GM12878 (cell line): ENCODE results near the gene JADE2. TPM values are rescaled to one million over a fixed set of nuclear protein-coding genes. Genes with fewer than 3 reads are reported as not detected.

ENCODE experiments used
- ATAC-seq: fragments of 200-7000 bp; cut with Tn5 transposase; 3 replicates; pipeline ENCODE4 v1.9.1; 2020; ENCODE audit warnings: mild to moderate bottlenecking, moderate library complexity
- BruUV-seq: library from RNA; stranded (reverse); fragments of 400-500 nt; replicated peaks from 2 replicates; lab custom pipeline; 2021; lab: Mats Ljungman, UMichigan
- CTCF ChIA-PET: fragments of 300-600 bp; sonication (Branson Sonifier 250); formaldehyde crosslinking; extraction: SDS; loops from one replicate; lab custom pipeline; 2021; ENCODE audit warnings: inconsistent platforms; lab: Yijun Ruan, JAX
- POLR2A ChIA-PET: fragments of 350-600 bp; formaldehyde crosslinking; extraction: SDS; loops from one replicate; lab custom pipeline; 2021; ENCODE audit warnings: inconsistent platforms; lab: Charles Lee
- RAD21 ChIA-PET: fragments of 300-600 bp; sonication (Branson Sonifier 250); formaldehyde crosslinking; loops from one replicate; lab custom pipeline; 2023; ENCODE audit warnings: antibody characterized with exemption; ENCODE audit not compliant: unreplicated experiment; lab: Charles Lee
- SMC1A ChIA-PET: fragments of 300-600 bp; sonication (Branson Sonifier 250); formaldehyde crosslinking; loops from one replicate; lab custom pipeline; 2023; ENCODE audit not compliant: unreplicated experiment, uncharacterized antibody; lab: Charles Lee
- DNase-seq: peaks from one replicate; pipeline ENCODE4 v3.0.0-alpha.2; 2011; ENCODE audit warnings: low read depth, low spot score
- FAIRE-seq: peaks from 3 replicates; lab custom pipeline; 2011; peaks lifted over from hg19 to GRCh38; lab: Jason Lieb, UNC
- H2AFZ ChIP-seq: 2 replicates; pipeline ENCODE4 v1.6.0; 2011; ENCODE audit warnings: low read depth, low read length, control low read depth; ENCODE audit not compliant: control insufficient read depth
- H3K27ac ChIP-seq: 2 replicates; pipeline ENCODE4 v1.5.1; 2011; ENCODE audit warnings: control low read depth; ENCODE audit not compliant: control insufficient read depth, insufficient read depth
- H3K27me3 ChIP-seq, 2 experiments: replicated peaks in 1 of 2; 2 replicates each; pipeline versions ENCODE4 v1.6.0 to v1.6.1; 2011; ENCODE audit warnings: low read length in 1 of 2; ENCODE audit not compliant: control insufficient read depth in 2 of 2, insufficient read depth in 2 of 2
- H3K36me3 ChIP-seq, 2 experiments: 2 replicates each; pipeline ENCODE4 v1.5.1; 2011; ENCODE audit warnings: low read length in 1 of 2; ENCODE audit not compliant: control insufficient read depth in 2 of 2, insufficient read depth in 2 of 2
- H3K4me1 ChIP-seq: 2 replicates; pipeline ENCODE4 v1.6.1; 2011; ENCODE audit warnings: mild to moderate bottlenecking, low read length, moderate library complexity, mixed read lengths; ENCODE audit not compliant: control insufficient read depth, insufficient read depth
- H3K4me2 ChIP-seq: 2 replicates; pipeline ENCODE4 v1.6.0; 2011; ENCODE audit warnings: control low read depth; ENCODE audit not compliant: control insufficient read depth, insufficient read depth
- H3K4me3 ChIP-seq: fragments of 200-600 bp; sonication (generic); 2 replicates; pipeline ENCODE4 v1.5.1; 2016
- H3K79me2 ChIP-seq: 2 replicates; pipeline ENCODE4 v1.6.0; 2011; ENCODE audit warnings: low read length; ENCODE audit not compliant: control insufficient read depth, insufficient read depth
- H3K9ac ChIP-seq: 2 replicates; pipeline ENCODE4 v1.8.0; 2011; ENCODE audit warnings: low read length, control low read depth, mixed read lengths; ENCODE audit not compliant: control insufficient read depth, insufficient read depth
- H3K9me3 ChIP-seq: replicated peaks from 3 replicates; pipeline ENCODE4 v1.5.1; 2011; ENCODE audit warnings: mild to moderate bottlenecking, low read length; ENCODE audit not compliant: control insufficient read depth, insufficient read depth
- H4K20me1 ChIP-seq: 2 replicates; pipeline ENCODE4 v1.6.0; 2011; ENCODE audit not compliant: control insufficient read depth, insufficient read depth
- ASH2L ChIP-seq: fragments of 300-600, 200-600 bp; sonication (generic); IDR thresholded peaks from 2 replicates; pipeline ENCODE4 v1.6.1; 2017; ENCODE audit warnings: low read depth, mild to moderate bottlenecking, borderline replicate concordance
- CEBPB ChIP-seq, 2 experiments: fragments of 150-350 bp in 1 of 2; IDR thresholded peaks; 2 replicates each; pipeline ENCODE4 v1.6.1; 2012 to 2014; ENCODE audit warnings: low read depth in 2 of 2, low read length in 2 of 2, borderline replicate concordance in 1 of 2, inconsistent platforms in 1 of 2
- GABPA ChIP-seq: IDR thresholded peaks from 2 replicates; pipeline ENCODE4 v1.6.1; 2014; ENCODE audit warnings: antibody characterized with exemption, low read depth, mild to moderate bottlenecking, inconsistent platforms
- IKZF1 ChIP-seq: fragments of 450-650 bp; conservative IDR thresholded peaks from 2 replicates; pipeline ENCODE4 v1.6.1; 2017; ENCODE audit warnings: antibody characterized with exemption, mild to moderate bottlenecking
- KLF5 ChIP-seq: fragments of 450-650 bp; IDR thresholded peaks from 2 replicates; pipeline ENCODE4 v1.6.1; 2014; ENCODE audit warnings: mild to moderate bottlenecking; ENCODE audit not compliant: partially characterized antibody
- NBN ChIP-seq: fragments of 450-650 bp; IDR thresholded peaks from 2 replicates; pipeline ENCODE4 v1.6.1; 2016
- TCF7 ChIP-seq: IDR thresholded peaks from 2 replicates; pipeline ENCODE4 v1.6.1; 2014; ENCODE audit warnings: antibody characterized with exemption, borderline replicate concordance
- USF1 ChIP-seq: IDR thresholded peaks from 2 replicates; pipeline ENCODE4 v1.6.1; 2011; ENCODE audit warnings: borderline replicate concordance, low read depth, mild to moderate bottlenecking, moderate library complexity, mixed read lengths, low read length; ENCODE audit not compliant: insufficient read depth; ENCODE audit errors: extremely low read length
- ZBTB40 ChIP-seq: fragments of 450-650 bp; IDR thresholded peaks from 2 replicates; pipeline ENCODE4 v1.6.1; 2016; ENCODE audit warnings: mild to moderate bottlenecking, moderate library complexity, borderline replicate concordance
- WGBS: methylation state at CpG from one replicate; pipeline ENCODE4 v1.1.6; 2016; ENCODE audit warnings: low lambda C conversion rate; ENCODE audit not compliant: insufficient replicate concordance, insufficient coverage; ENCODE audit errors: missing lambda C conversion rate; 5-methylcytosine and 5-hydroxymethylcytosine counted together
- in situ Hi-C: fragments of 300-500 bp; cut with MboI; formaldehyde crosslinking; loops from 9 replicates; pipeline ENCODE4 v1.14.3; 2018; ENCODE audit warnings: mixed read lengths
- intact Hi-C: fragments of 100-400 bp; cut with micrococcal nuclease; formaldehyde crosslinking; loops from one replicate; pipeline ENCODE4 v1.14.2; 2022; ENCODE audit not compliant: unreplicated experiment
- polyA plus RNA-seq, 11 experiments: library from polyadenylated mRNA; depleted of rRNA in 4 of 11; unstranded in 6 of 11; stranded (reverse) in 5 of 11; fragments of >200 nt; fragmentation: Nextera tagmentation in 4 of 11; fragmentation: Illumina TruSeq in 1 of 11; extraction: Ambion mirVana in 4 of 11; extraction: Trizol in 1 of 11; gene quantifications; 1 replicate in 1 of 11; 2 replicates in 10 of 11; pipeline versions ENCODE4 v1.2.1 to v1.2.3, GENCODE V29; 2011 to 2016; ENCODE audit warnings: inconsistent platforms in 2 of 11, missing spikeins in 2 of 11, low read depth in 1 of 11
- total RNA-seq, 4 experiments: library from RNA; depleted of rRNA in 3 of 4; stranded (reverse); fragments of >200 nt in 3 of 4; fragmentation: Illumina TruSeq in 1 of 4; extraction: Trizol in 1 of 4; gene quantifications; 2 replicates each; pipeline versions ENCODE4 v1.2.1 to v1.2.3, GENCODE V29; 2013 to 2021

Gene JADE2
- total and polyA plus RNA-seq, 10 of the 15 experiments (the other 5 are each of a cell fraction or from before 2014, with no cell fraction given): 1.5 to 67.0 (median 22.4) TPM

DNA sequence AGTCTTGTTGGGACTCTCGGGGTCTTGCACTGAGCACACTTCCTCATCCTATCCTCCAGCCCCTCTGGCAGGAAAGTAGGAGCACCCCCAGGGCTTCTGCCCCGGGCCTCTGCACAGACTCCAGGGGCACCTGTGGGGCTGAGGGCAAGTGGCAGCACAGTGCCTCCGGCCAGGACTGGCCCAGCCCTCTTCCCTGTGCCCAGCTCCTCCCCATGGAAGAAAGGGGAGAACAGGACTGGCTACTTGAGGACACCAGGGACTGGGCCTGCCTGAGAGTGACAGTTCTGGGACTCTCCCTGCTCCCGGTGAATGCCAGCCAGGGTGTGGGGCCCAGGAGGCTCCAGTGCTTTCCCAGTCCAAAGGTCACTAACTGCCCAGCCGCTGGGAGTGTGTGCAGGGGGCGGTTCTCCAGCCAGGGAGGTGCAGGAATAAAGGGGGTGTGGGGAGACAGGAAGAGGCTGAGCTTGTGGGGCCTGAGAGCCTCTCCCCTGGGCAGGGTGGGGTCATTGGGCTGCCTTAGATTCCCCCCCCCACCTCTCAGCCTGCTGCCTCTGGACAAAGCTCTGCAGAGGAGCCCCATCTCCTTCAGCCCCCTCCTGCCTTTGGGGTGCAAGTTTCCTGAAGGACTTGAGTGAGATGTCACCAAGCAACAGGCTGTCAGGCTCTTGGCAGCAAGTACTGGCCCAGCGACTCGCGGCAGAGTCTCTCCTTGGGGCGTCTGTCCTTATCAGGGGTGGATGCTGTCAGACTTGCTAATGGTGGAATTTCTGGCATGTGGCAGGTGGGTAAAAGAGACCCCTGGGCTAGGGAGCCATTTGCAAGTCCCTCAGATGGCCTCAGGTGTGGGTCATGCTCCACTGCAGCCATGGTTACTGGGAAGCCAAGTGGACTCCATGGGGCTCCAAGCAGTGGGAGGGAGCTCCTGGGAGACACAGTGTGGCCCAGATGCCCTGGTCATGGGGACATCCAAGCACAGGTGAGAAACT lies 19.1 kb upstream of the JADE2 start:
- H3K79me2 ChIP-seq: no peaks in the 10 kb centered on the region
- SMC1A ChIA-PET: interaction anchor here (0.8 to 1.1 kb wide), 2 partner anchors 17 to 59 kb away, joined by 3 read pairs; no protein-coding TSS in a partner anchor
- POLR2A ChIA-PET: interaction anchor here (0.6 to 0.9 kb wide), 4 partner anchors 10 to 40 kb away, joined by 3 to 5 read pairs (median 4); no protein-coding TSS in a partner anchor
- H3K4me2 ChIP-seq: no peak overlapping the region
- FAIRE-seq: no peak
- H3K27me3 ChIP-seq: no peaks in the 10 kb centered on the region
- no peaks in the 10 kb centered on the region for H3K9me3 ChIP-seq
- H4K20me1 ChIP-seq: no peaks in the 10 kb centered on the region
- H2AFZ ChIP-seq: no peak overlapping the region
- peaks cover 15% of the 10 kb centered on the region for H3K4me1 ChIP-seq
- RAD21 ChIA-PET: interaction anchor here (1.2 kb wide), 1 partner anchor 17 kb away, joined by 3 read pairs; no protein-coding TSS in a partner anchor
- no peak for TF ChIP-seq USF1
- peak; percentile 32; the same call in 1 of the 2 replicates for TF ChIP-seq IKZF1
- H3K27ac ChIP-seq: no peak overlapping the region
- no peaks in the 10 kb centered on the region for H3K36me3 ChIP-seq
- in situ Hi-C loops (no loop called here), intact Hi-C loops (no loop called here)
- CTCF ChIA-PET: interaction anchor here (0.6 to 1.1 kb wide), 4 partner anchors 12 to 603 kb away, joined by 3 read pairs; no protein-coding TSS in a partner anchor
- no peak for DNase-seq
- BruUV-seq: no TSS peak
- 63% methylated on average over 10 of the region's 10 CpGs for WGBS
- no peak for ATAC-seq
- H3K9ac ChIP-seq: no peak overlapping the region
- H3K4me3 ChIP-seq: no peak overlapping the region

DNA sequence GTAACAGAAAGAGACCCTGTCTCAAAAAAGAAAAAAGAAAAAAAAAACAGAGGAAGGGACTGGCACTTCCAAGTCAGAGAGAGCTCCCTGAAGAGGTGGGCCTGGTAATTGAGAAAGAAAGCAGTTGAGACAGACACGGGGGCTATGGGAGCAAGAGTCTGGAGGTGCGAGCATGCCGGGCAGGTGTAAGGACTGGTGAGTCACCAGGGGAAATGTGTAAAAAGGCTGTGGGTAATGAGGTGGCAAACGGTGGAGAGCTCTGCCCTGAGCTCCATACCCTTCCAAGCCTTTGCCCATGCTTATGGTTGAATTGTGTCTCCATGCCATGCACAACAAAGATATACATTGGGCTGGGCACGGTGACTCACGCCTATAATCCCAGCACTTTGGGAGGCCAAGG lies 18.0 kb upstream of the JADE2 start:
- intact Hi-C loops (no loop called here), in situ Hi-C loops (no loop called here)
- Histone ChIP-seq H3K79me2 (no peaks in the 10 kb centered on the region), H3K36me3 (no peaks in the 10 kb centered on the region), H3K4me2 (no peak overlapping the region), H3K4me1 (peaks cover 12% of the 10 kb centered on the region), H3K9ac (no peak overlapping the region), H3K27ac (no peak overlapping the region), H2AFZ (no peak overlapping the region), H3K4me3 (no peak overlapping the region), H4K20me1 (no peaks in the 10 kb centered on the region), H3K9me3 (no peaks in the 10 kb centered on the region), H3K27me3 (no peaks in the 10 kb centered on the region)
- WGBS: 67% methylated on average over 6 of the region's 6 CpGs
- ChIA-PET RAD21 (no interaction called here), SMC1A (no interaction called here), POLR2A (interaction anchor here (0.6 to 0.8 kb wide), 3 partner anchors 16 to 141 kb away, joined by 3 to 4 read pairs (median 3); partner anchors contain the start of genes JADE2 and SEC24A), CTCF (interaction anchor here (1.0 kb wide), 1 partner anchor 96 kb away, joined by 3 read pairs; the partner anchor contains the start of gene CDKN2AIPNL)
- no peak for ATAC-seq
- no TSS peak for BruUV-seq
- FAIRE-seq: no peak
- DNase-seq: no peak
- no peak for TF ChIP-seq CEBPB (IDR thresholded peaks at IDR 0.05; ENCODE audit: borderline replicate concordance in 1 of 2, low read depth in 2 of 2, low read length in 2 of 2)
- no peak for TF ChIP-seq GABPA
- TF ChIP-seq ASH2L: no peak
- no peak for TF ChIP-seq ZBTB40
- TF ChIP-seq KLF5: no peak
- no peak for TF ChIP-seq TCF7
- TF ChIP-seq NBN: no peak
